BE2C (cell line): Measurements from ENCODE around the gene MRPS18B.

Experiments used
- DNase-seq: peaks from one replicate; pipeline ENCODE4 v3.0.0-alpha.2; 2020
- H3K27me3 ChIP-seq: fragments of 250-450 bp; sonication (Bioruptor Pico); 2 replicates; pipeline ENCODE4 v1.5.1; 2020; ENCODE audit warnings: mild to moderate bottlenecking
- H3K36me3 ChIP-seq: fragments of 250-450 bp; sonication (Bioruptor Pico); 2 replicates; pipeline ENCODE4 v1.5.1; 2020; ENCODE audit warnings: mild to moderate bottlenecking
- H3K4me1 ChIP-seq: fragments of 250-450 bp; sonication (Bioruptor Pico); 2 replicates; pipeline ENCODE4 v1.5.1; 2020
- H3K4me3 ChIP-seq: 2 replicates; pipeline ENCODE4 v1.5.1; 2011; ENCODE audit warnings: low read depth, low read length
- H3K9me3 ChIP-seq: fragments of 250-450 bp; sonication (Bioruptor Pico); 2 replicates; pipeline ENCODE4 v1.5.1; 2020
- TF ChIP-seq, protein P1 (sequence below): IDR thresholded peaks from 2 replicates; pipeline ENCODE4 v1.5.1; 2012; ENCODE audit warnings: mild to moderate bottlenecking, low read depth, low read length

Gene MRPS18B

DNA sequence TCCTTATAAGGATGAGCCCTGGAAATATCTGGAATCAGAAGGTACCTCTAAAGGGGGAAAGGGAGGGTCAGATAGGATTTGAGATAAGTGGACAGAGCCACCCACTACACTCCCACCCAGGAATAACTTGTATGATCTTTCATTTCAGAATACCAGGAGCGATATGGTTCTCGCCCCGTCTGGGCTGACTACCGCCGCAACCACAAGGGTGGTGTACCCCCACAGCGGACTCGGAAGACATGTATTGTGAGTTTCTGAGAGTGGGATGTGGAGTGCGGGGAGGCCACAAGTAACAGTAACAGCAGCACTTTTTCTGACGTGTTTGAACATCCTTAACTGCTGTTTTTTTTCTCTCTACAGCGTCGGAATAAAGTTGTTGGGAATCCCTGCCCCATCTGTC, 1.9 kb downstream of the MRPS18B start:
- Histone ChIP-seq H3K9me3 (no peaks in the 10 kb centered on the region), H3K4me1 (peaks cover under 1% of the 10 kb centered on the region; the same call in 1 of the 2 replicates), H3K36me3 (peaks cover 48% of the 10 kb centered on the region), H3K4me3 (no peak overlapping the region), H3K27me3 (no peaks in the 10 kb centered on the region)
- TF ChIP-seq, protein P1, sequence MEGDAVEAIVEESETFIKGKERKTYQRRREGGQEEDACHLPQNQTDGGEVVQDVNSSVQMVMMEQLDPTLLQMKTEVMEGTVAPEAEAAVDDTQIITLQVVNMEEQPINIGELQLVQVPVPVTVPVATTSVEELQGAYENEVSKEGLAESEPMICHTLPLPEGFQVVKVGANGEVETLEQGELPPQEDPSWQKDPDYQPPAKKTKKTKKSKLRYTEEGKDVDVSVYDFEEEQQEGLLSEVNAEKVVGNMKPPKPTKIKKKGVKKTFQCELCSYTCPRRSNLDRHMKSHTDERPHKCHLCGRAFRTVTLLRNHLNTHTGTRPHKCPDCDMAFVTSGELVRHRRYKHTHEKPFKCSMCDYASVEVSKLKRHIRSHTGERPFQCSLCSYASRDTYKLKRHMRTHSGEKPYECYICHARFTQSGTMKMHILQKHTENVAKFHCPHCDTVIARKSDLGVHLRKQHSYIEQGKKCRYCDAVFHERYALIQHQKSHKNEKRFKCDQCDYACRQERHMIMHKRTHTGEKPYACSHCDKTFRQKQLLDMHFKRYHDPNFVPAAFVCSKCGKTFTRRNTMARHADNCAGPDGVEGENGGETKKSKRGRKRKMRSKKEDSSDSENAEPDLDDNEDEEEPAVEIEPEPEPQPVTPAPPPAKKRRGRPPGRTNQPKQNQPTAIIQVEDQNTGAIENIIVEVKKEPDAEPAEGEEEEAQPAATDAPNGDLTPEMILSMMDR: no peak
- DNase-seq: no peak

DNA sequence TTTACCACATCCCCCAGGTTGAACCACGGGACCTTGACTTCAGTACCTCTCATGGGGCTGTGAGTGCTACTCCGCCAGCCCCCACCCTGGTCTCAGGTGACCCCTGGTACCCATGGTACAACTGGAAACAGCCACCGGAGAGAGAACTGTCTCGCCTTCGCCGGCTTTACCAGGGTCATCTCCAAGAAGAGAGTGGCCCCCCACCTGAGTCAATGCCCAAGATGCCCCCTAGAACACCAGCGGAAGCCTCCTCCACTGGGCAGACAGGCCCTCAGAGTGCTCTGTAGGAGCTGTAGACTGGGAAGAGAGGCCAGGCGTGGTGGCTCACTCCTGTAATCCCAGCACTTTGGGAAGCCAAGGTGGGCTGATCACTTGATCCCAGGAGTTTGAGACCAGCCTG, 7.9 kb downstream of the MRPS18B start:
- Histone ChIP-seq H3K9me3 (no peaks in the 10 kb centered on the region), H3K36me3 (peaks cover 33% of the 10 kb centered on the region), H3K4me3 (no peak overlapping the region), H3K4me1 (no peaks in the 10 kb centered on the region), H3K27me3 (no peaks in the 10 kb centered on the region)
- TF ChIP-seq, protein P1: no peak
- no peak for DNase-seq

DNA sequence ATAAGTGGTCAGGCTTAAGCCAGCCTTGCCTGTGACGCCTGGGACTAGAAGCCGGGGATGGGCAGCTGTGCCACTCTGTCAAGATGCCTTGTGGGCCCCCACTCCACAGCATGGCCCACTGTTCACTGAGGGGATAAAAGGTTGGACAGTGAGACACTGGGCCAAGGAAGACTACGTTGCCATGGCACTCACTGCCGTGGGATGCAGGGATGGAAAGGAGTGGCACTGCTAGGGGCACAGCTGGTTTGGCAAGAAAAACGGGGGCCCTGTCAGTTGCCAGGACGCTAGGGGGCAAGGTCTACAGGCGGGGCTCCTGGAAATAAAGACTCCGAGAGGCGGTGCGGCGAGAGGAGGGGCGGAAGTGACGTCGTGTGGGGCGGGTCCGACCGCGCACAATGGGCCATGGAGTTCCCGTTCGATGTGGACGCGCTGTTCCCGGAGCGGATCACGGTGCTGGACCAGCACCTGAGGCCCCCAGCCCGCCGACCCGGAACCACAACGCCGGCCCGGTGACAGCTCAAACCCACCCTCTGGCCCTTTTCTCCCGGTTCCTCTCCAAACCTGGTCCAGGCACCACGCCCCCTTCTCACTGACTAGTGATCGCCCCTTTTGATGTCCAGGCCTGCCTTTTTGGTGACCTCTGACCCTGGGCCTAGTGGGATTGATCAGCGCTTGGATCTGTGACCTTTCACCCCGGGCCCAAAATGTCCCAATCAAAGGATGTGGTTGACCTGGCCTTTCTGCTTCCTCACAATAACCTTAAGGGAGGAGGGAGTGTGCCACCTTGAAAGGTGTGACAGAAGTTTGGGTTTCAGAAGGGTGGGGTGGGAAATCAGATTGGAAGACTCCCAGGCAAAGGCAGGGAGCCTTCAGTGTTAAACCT, 9.1 kb downstream of the MRPS18B start, which contains the start of gene ATAT1:
ATAT1 (plus strand) TSS at position 391 of the 883 bp plus-strand sequence.
- Histone ChIP-seq H3K4me3 (peak within 1 kb of the TSS; percentile 88), H3K36me3 (peaks cover 22% of the 10 kb centered on the region), H3K9me3 (no peaks in the 10 kb centered on the region), H3K4me1 (no peaks in the 10 kb centered on the region), H3K27me3 (no peaks in the 10 kb centered on the region)
- peak; percentile 83 for DNase-seq
- TF ChIP-seq, protein P1: peak; percentile 47

DNA sequence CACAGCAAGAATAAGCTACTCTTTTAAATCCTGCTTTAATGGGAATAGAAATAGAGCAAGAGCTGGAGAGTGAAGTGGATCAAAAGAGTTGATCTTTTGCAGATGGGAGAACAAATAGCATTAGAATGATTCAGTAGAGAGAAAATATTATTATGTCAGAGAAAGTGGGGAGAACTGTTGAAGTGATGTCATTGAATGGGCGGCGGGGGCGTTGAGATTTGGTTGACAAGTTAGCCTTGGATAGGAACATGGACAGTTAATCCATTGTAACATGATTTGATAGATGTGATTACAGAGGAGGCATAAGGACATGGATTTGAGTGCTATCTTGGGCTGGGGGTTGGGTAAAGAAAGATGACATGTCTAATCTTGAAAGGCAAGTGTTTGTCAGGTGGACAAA, 18.2 kb downstream of the MRPS18B start:
- H3K27me3 ChIP-seq: no peaks in the 10 kb centered on the region
- H3K36me3 ChIP-seq: no peaks in the 10 kb centered on the region; the same call in 1 of the 2 replicates
- TF ChIP-seq, protein P1: no peak
- no peak for DNase-seq
- H3K4me3 ChIP-seq: no peak overlapping the region
- H3K4me1 ChIP-seq: no peaks in the 10 kb centered on the region
- H3K9me3 ChIP-seq: no peaks in the 10 kb centered on the region

DNA sequence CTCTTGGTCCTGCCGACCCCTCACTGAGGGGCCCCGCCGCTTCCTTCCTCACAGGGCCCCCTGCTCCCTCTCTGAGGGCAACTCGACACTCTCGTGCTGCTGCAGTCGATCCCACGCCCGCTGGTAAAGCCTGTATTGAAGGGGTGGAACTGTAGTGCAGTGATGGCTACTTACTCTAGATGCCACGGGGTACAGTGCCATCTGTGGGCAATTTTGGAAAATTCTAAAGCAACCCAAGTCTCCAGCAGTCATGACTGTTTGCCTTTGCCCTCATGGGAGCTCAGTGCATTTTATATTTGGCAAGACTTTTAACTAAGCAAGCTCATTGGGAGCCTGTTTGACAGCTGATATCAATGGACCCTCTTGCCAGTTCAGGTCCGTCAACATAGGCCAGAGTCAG, 22.8 kb downstream of the MRPS18B start:
- H3K36me3 ChIP-seq: no peaks in the 10 kb centered on the region; the same call in 1 of the 2 replicates
- TF ChIP-seq, protein P1: no peak

DNA sequence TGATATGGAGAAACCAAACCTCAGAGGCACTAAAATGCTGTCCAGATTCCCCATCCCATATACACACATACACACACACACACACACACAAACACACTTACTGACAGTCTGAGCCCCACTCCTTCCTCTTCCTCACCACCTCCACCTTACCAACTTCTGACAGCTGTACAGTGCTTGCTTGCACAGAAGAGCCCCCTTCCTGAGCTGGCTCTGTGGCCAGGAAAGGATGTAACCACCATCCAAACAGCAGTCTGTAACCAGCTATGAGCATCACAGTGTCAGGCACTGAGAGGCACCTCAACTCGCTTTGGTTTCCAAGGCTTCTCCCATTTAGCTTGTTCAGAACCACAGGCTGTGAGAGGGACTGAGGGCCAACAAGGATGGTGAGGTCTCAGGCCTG, 23.4 kb downstream of the MRPS18B start:
- no peaks in the 10 kb centered on the region for H3K4me1 ChIP-seq
- no peak overlapping the region for H3K4me3 ChIP-seq
- H3K27me3 ChIP-seq: no peaks in the 10 kb centered on the region
- DNase-seq: no peak
- no peaks in the 10 kb centered on the region; the same call in 1 of the 2 replicates for H3K36me3 ChIP-seq
- TF ChIP-seq, protein P1: no peak
- H3K9me3 ChIP-seq: no peaks in the 10 kb centered on the region

More for the DNA sequence above, 22.8 kb downstream of the MRPS18B start:
- Histone ChIP-seq H3K27me3 (no peaks in the 10 kb centered on the region), H3K4me1 (no peaks in the 10 kb centered on the region), H3K9me3 (no peaks in the 10 kb centered on the region), H3K4me3 (no peak overlapping the region)
- DNase-seq: no peak
